H9 (cell line): ENCODE data around the gene GNAS-AS1. TPM values are rescaled to one million over a fixed set of nuclear protein-coding genes. Genes with fewer than 3 reads are reported as not detected.

ENCODE experiments used
- DNase-seq: peaks from one replicate; pipeline ENCODE4 v3.0.0-alpha.2; 2017
- H2AFZ ChIP-seq: one replicate; pipeline ENCODE4 v1.6.1; 2013; ENCODE audit warnings: mild to moderate bottlenecking, low read length, control low read depth, moderate library complexity
- H2AK5ac ChIP-seq: 2 replicates; pipeline ENCODE4 v1.6.1; 2013; ENCODE audit warnings: low read length, control low read depth, mixed read lengths; ENCODE audit not compliant: insufficient read length
- H2BK120ac ChIP-seq: one replicate; pipeline ENCODE4 v1.6.1; 2013; ENCODE audit warnings: low read depth, mild to moderate bottlenecking, low read length, control low read depth, inconsistent platforms; ENCODE audit not compliant: poor library complexity, severe bottlenecking
- H2BK12ac ChIP-seq: 2 replicates; pipeline ENCODE4 v1.6.1; 2013; ENCODE audit warnings: low read length, control low read depth, mixed read lengths, low read depth; ENCODE audit not compliant: insufficient read length
- H2BK15ac ChIP-seq: 2 replicates; pipeline ENCODE4 v1.6.1; 2013; ENCODE audit warnings: low read depth, low read length, control low read depth
- H2BK20ac ChIP-seq: one replicate; pipeline ENCODE4 v1.6.1; 2013; ENCODE audit warnings: low read depth, mild to moderate bottlenecking, low read length, control low read depth, inconsistent platforms; ENCODE audit not compliant: poor library complexity, severe bottlenecking
- H2BK5ac ChIP-seq: 2 replicates; pipeline ENCODE4 v1.6.1; 2013; ENCODE audit warnings: low read length, control low read depth, mixed read lengths; ENCODE audit not compliant: insufficient read length
- H3K14ac ChIP-seq: 2 replicates; pipeline ENCODE4 v1.6.1; 2013; ENCODE audit warnings: low read length, control low read depth; ENCODE audit not compliant: insufficient read depth
- H3K18ac ChIP-seq: 2 replicates; pipeline ENCODE4 v1.6.1; 2013; ENCODE audit warnings: low read depth, mild to moderate bottlenecking, mixed read lengths, low read length, control low read depth; ENCODE audit not compliant: insufficient read length
- H3K23ac ChIP-seq: 2 replicates; pipeline ENCODE4 v1.6.1; 2013; ENCODE audit warnings: low read length, control low read depth, mixed read lengths, low read depth; ENCODE audit not compliant: insufficient read length
- H3K23me2 ChIP-seq: 2 replicates; pipeline ENCODE4 v1.6.1; 2013; ENCODE audit warnings: low read depth, mild to moderate bottlenecking, mixed read lengths, low read length, control low read depth; ENCODE audit not compliant: insufficient read length, poor library complexity, severe bottlenecking
- H3K27ac ChIP-seq: 2 replicates; pipeline ENCODE4 v1.5.1; 2013; ENCODE audit warnings: low read length, control low read depth, mixed read lengths, low read depth; ENCODE audit not compliant: insufficient read length
- H3K27me3 ChIP-seq: 2 replicates; pipeline ENCODE4 v1.6.1; 2013; ENCODE audit warnings: low read length, control low read depth, inconsistent platforms; ENCODE audit not compliant: insufficient read depth
- H3K4ac ChIP-seq: 2 replicates; pipeline ENCODE4 v1.6.1; 2013; ENCODE audit warnings: low read depth, mild to moderate bottlenecking, control low read depth, inconsistent platforms, low read length, moderate library complexity
- H3K4me1 ChIP-seq: 2 replicates; pipeline ENCODE4 v1.6.1; 2013; ENCODE audit warnings: low read length, control low read depth, inconsistent platforms; ENCODE audit not compliant: insufficient read depth
- H3K4me2 ChIP-seq: 2 replicates; pipeline ENCODE4 v1.6.1; 2013; ENCODE audit warnings: low read length, control low read depth, mixed read lengths; ENCODE audit not compliant: insufficient read length, insufficient read depth
- H3K56ac ChIP-seq: 2 replicates; pipeline ENCODE4 v1.6.1; 2013; ENCODE audit warnings: low read depth, mild to moderate bottlenecking, mixed read lengths, low read length, control low read depth; ENCODE audit not compliant: insufficient read length
- H3K79me1 ChIP-seq: 2 replicates; pipeline ENCODE4 v1.6.1; 2013; ENCODE audit warnings: low read depth, mild to moderate bottlenecking, moderate library complexity, low read length, control low read depth, inconsistent platforms; ENCODE audit not compliant: insufficient read depth, poor library complexity, severe bottlenecking
- H3K79me2 ChIP-seq: 2 replicates; pipeline ENCODE4 v1.6.1; 2013; ENCODE audit warnings: low read length, control low read depth, inconsistent platforms; ENCODE audit not compliant: insufficient read depth
- H3K9ac ChIP-seq: 2 replicates; pipeline ENCODE4 v1.6.1; 2013; ENCODE audit warnings: low read length, control low read depth, mixed read lengths; ENCODE audit not compliant: insufficient read length; ENCODE audit errors: extremely low read depth
- H3K9me3 ChIP-seq: one replicate; pipeline ENCODE4 v1.6.1; 2013; ENCODE audit warnings: low read depth, low read length, inconsistent platforms; ENCODE audit not compliant: control insufficient read depth
- H3T11ph ChIP-seq: one replicate; pipeline ENCODE4 v1.6.1; 2013; ENCODE audit warnings: mild to moderate bottlenecking, low read length, control low read depth, inconsistent platforms
- H4K20me1 ChIP-seq: one replicate; pipeline ENCODE4 v1.6.1; 2013; ENCODE audit not compliant: control insufficient read depth, insufficient read length, insufficient read depth
- H4K5ac ChIP-seq: 2 replicates; pipeline ENCODE4 v1.6.1; 2013; ENCODE audit warnings: low read depth, mild to moderate bottlenecking, mixed read lengths, low read length, control low read depth; ENCODE audit not compliant: insufficient read length
- H4K8ac ChIP-seq: replicated peaks from 2 replicates; pipeline ENCODE4 v1.6.1; 2013; ENCODE audit warnings: low read length, control low read depth, mixed read lengths, low read depth; ENCODE audit not compliant: insufficient read length
- H4K91ac ChIP-seq: 2 replicates; pipeline ENCODE4 v1.6.1; 2013; ENCODE audit warnings: low read depth, mild to moderate bottlenecking, moderate library complexity, mixed read lengths, low read length, control low read depth; ENCODE audit not compliant: insufficient read length
- H3K27ac Mint-ChIP-seq, 3 experiments: 2 replicates in 2 of 3; 3 replicates in 1 of 3; pipeline ENCODE4 v1.8.0; 2020 to 2021; ENCODE audit warnings: mixed read lengths in 3 of 3, mild to moderate bottlenecking in 1 of 3, moderate library complexity in 1 of 3
- H3K27me3 Mint-ChIP-seq: 2 replicates; pipeline ENCODE4 v1.8.0; 2021; ENCODE audit warnings: low read depth, mild to moderate bottlenecking, moderate library complexity, mixed read lengths
- H3K36me3 Mint-ChIP-seq, 3 experiments: 2 replicates in 2 of 3; 3 replicates in 1 of 3; pipeline ENCODE4 v1.8.0; 2020 to 2021; ENCODE audit warnings: low read depth in 3 of 3, mixed read lengths in 3 of 3; ENCODE audit not compliant: insufficient read depth in 1 of 3
- H3K4me1 Mint-ChIP-seq, 2 experiments: 2 replicates each; pipeline ENCODE4 v1.8.0; 2020; ENCODE audit warnings: mixed read lengths in 2 of 2
- H3K4me3 Mint-ChIP-seq, 2 experiments: 2 replicates in 1 of 2; 3 replicates in 1 of 2; pipeline ENCODE4 v1.8.0; 2020 to 2021; ENCODE audit warnings: mild to moderate bottlenecking in 2 of 2, mixed read lengths in 2 of 2, moderate library complexity in 1 of 2
- H3K9me3 Mint-ChIP-seq, 2 experiments: 2 replicates in 1 of 2; 3 replicates in 1 of 2; pipeline ENCODE4 v1.8.0; 2020; ENCODE audit warnings: mild to moderate bottlenecking in 2 of 2, mixed read lengths in 2 of 2, moderate library complexity in 1 of 2
- CTCF ChIP-seq: fragments of 200-600 bp; sonication (generic); conservative IDR thresholded peaks from 3 replicates; pipeline ENCODE4 v1.8.0; 2021; ENCODE audit warnings: antibody characterized with exemption, mild to moderate bottlenecking
- WGBS: extraction: QIAGEN DNeasy Blood & Tissue Kit; methylation state at CpG from one replicate; pipeline ENCODE4 v1.1.7; 2013; ENCODE audit warnings: missing lambda C conversion rate, low lambda C conversion rate, mixed read lengths; ENCODE audit not compliant: insufficient read length; ENCODE audit errors: extremely low coverage; 5-methylcytosine and 5-hydroxymethylcytosine counted together
- total RNA-seq: library from RNA; stranded (reverse); gene quantifications from 2 replicates; pipeline ENCODE4 v1.2.1, GENCODE V29; 2021

GNAS-AS1 gene
- total RNA-seq, 1 experiment from 2014 or later: 11.3 TPM

GRCh38 chr20:58842276-58842675 lies 8.4 kb downstream of the GNAS-AS1 start:
- no peak overlapping the region for H3K14ac ChIP-seq
- H3K27me3 ChIP-seq: peaks cover 17% of the 10 kb centered on the region; the same call in 1 of the 2 replicates
- no peak overlapping the region for H2AK5ac ChIP-seq
- no peak overlapping the region for H4K5ac ChIP-seq
- peaks cover 7% of the 10 kb centered on the region for H3K23me2 ChIP-seq
- H3K4me2 ChIP-seq: peak overlapping the region; percentile 77
- H3K9me3 Mint-ChIP-seq: no peaks in the 10 kb centered on the region; a peak in 2 of 5 replicates
- H3K79me2 ChIP-seq: peaks cover 43% of the 10 kb centered on the region; the same call in 1 of the 2 replicates
- H2BK20ac ChIP-seq: no peak overlapping the region
- peak overlapping the region; percentile 46 for H3K27ac ChIP-seq
- H3K9me3 ChIP-seq: no peaks in the 10 kb centered on the region
- no peak for DNase-seq
- H3K36me3 Mint-ChIP-seq: peaks cover 36 to 52% (median 42%) of the 10 kb centered on the region in 3 experiments
- WGBS: no CpG with 5 or more reads among the region's 20 CpGs
- H3K4ac ChIP-seq: no peak overlapping the region
- no peak overlapping the region for H3K23ac ChIP-seq
- H2AFZ ChIP-seq: no peak overlapping the region
- no peak overlapping the region for H3T11ph ChIP-seq
- H3K27ac Mint-ChIP-seq: peak overlapping the region; percentile 68 to 96 (median 91)
- no peak overlapping the region for H2BK120ac ChIP-seq
- peak overlapping the region; percentile 72 to 90 for H3K4me3 Mint-ChIP-seq
- no peak overlapping the region for H3K18ac ChIP-seq
- H4K8ac ChIP-seq: no peak overlapping the region
- peaks cover 41% of the 10 kb centered on the region for H3K27me3 Mint-ChIP-seq
- no peak overlapping the region for H2BK12ac ChIP-seq
- H3K79me1 ChIP-seq: peaks cover 8% of the 10 kb centered on the region
- no peak overlapping the region for H2BK15ac ChIP-seq
- H3K4me1 Mint-ChIP-seq: peaks cover 66 to 79% of the 10 kb centered on the region in 2 experiments
- H2BK5ac ChIP-seq: no peak overlapping the region
- H4K91ac ChIP-seq: no peak overlapping the region
- H3K9ac ChIP-seq: peak overlapping the region; percentile 28
- H3K56ac ChIP-seq: no peak overlapping the region
- no peak for TF ChIP-seq CTCF
- peaks cover 9% of the 10 kb centered on the region for H3K4me1 ChIP-seq
- H4K20me1 ChIP-seq: no peaks in the 10 kb centered on the region
